Activated T-cell treated with anti-CD3 and anti-CD28 coated beads, Interleukin-2, amount 50 U/mL, for 72 hours (primary cell): ENCODE data around the gene FEV. TPM values are rescaled to one million over a fixed set of nuclear protein-coding genes. Genes with fewer than 3 reads are reported as not detected.

ENCODE experiments used
- ATAC-seq, 2 donors: fragments of 150-1000 bp; cut with Tn5 transposase; replicated peaks in 1 of 2; 2 replicates each; pipeline ENCODE4 v1.10.0; 2021; ENCODE audit warnings: moderate library complexity in 2 of 2, mild to moderate bottlenecking in 1 of 2
- DNase-seq, 2 donors: peaks; one replicate each; pipeline ENCODE4 v3.0.0; 2021 to 2022; ENCODE audit warnings: mixed read lengths in 1 of 2
- H3K27ac Mint-ChIP-seq: one replicate; pipeline ENCODE4 v1.8.0; 2022; ENCODE audit warnings: mild to moderate bottlenecking, moderate library complexity, mixed read lengths
- H3K27me3 Mint-ChIP-seq: one replicate; pipeline ENCODE4 v1.8.0; 2022; ENCODE audit warnings: low read depth, mixed read lengths
- H3K36me3 Mint-ChIP-seq, 2 donors: one replicate each; pipeline ENCODE4 v1.8.0; 2022; ENCODE audit warnings: mixed read lengths in 2 of 2, mild to moderate bottlenecking in 1 of 2; ENCODE audit not compliant: insufficient read depth in 2 of 2
- H3K4me1 Mint-ChIP-seq: one replicate; pipeline ENCODE4 v1.8.0; 2022; ENCODE audit warnings: low read depth, mixed read lengths
- H3K4me3 Mint-ChIP-seq, 2 donors: one replicate each; pipeline ENCODE4 v1.8.0; 2022; ENCODE audit warnings: mild to moderate bottlenecking in 2 of 2, mixed read lengths in 2 of 2, moderate library complexity in 2 of 2
- H3K9me3 Mint-ChIP-seq, 2 donors: one replicate each; pipeline ENCODE4 v1.8.0; 2022; ENCODE audit warnings: mixed read lengths in 2 of 2
- total RNA-seq, 2 donors: library from RNA; stranded (reverse); gene quantifications; one replicate each; pipeline ENCODE4 v1.2.3, GENCODE V29; 2022

Gene FEV
- total RNA-seq, 2 donors from 2014 or later: not detected

DNA sequence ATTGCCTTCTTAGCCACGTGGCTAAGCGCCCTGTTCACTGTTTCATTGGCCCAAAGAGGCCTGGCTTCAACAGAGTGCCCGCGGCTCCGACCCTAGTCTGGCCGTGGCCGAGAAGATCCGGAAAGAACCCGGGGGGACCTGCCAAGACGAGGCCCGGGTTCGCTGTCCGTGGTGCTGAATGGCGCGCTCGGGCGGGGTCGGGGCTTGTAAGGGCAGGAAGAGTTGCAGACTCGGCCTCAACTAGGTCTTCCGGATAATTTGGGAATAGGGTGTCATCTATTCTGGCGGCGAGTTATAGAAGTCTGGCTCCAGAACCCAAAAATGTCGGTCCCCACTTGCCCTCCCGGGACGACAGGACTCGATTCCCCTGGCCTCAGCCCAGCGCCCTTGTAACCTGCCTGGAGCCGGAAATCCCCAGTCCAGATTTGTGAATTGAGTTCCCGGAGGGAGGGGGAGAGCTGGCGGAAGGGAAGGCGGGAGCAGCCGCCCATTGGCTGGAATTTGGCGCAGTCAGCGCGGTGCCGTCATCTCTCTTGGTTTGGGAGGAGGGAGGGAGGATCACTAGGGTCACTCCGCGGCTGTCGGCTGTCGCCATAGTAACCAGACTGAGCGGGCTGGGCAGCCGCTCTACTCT lies 22.0 kb downstream of the FEV start:
- H3K27ac Mint-ChIP-seq: no peak overlapping the region
- no peak for ATAC-seq
- H3K4me1 Mint-ChIP-seq: peaks cover 18% of the 10 kb centered on the region
- peaks cover 0 to 4% of the 10 kb centered on the region in 2 donors for H3K36me3 Mint-ChIP-seq
- peaks cover 66% of the 10 kb centered on the region for H3K27me3 Mint-ChIP-seq
- H3K4me3 Mint-ChIP-seq: no peak overlapping the region
- peak; percentile 70 to 72 for DNase-seq
- no peaks in the 10 kb centered on the region for H3K9me3 Mint-ChIP-seq

GRCh38 chr2:218961651-218962570 lies 23.1 kb downstream of the FEV start:
- peaks cover 71% of the 10 kb centered on the region for H3K27me3 Mint-ChIP-seq
- H3K4me1 Mint-ChIP-seq: peaks cover 18% of the 10 kb centered on the region
- H3K9me3 Mint-ChIP-seq: no peaks in the 10 kb centered on the region
- H3K27ac Mint-ChIP-seq: no peak overlapping the region
- peaks cover 0 to 4% of the 10 kb centered on the region in 2 donors for H3K36me3 Mint-ChIP-seq
- DNase-seq (peak in 1 of 2 donors; percentile 19), ATAC-seq (no peak)
- H3K4me3 Mint-ChIP-seq: no peak overlapping the region

DNA sequence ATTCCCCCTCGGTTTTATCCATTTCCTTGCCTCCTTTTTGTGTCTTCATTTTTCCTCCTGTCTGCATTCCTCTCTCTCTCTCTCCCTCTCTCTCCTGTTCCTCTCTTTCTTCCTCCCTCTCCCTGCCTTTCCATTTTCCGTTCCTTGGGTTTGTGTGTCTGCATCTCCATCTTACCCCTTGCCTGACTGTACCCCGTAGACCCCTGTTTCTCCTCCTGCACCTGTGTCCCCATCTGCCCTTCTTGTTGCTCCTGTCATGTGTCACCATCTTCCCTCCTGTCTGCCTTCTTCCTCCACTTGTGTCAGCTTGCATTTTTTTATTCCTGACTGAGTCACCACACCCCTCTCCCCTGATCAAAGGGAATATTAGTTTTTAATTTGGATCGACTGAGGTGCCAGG lies 23.8 kb downstream of the FEV start:
- ATAC-seq: no peak
- H3K9me3 Mint-ChIP-seq: no peaks in the 10 kb centered on the region
- peaks cover 77% of the 10 kb centered on the region for H3K27me3 Mint-ChIP-seq
- DNase-seq: no peak
- H3K4me3 Mint-ChIP-seq: peak overlapping the region; percentile 15 to 67
- H3K4me1 Mint-ChIP-seq: peaks cover 18% of the 10 kb centered on the region
- H3K36me3 Mint-ChIP-seq: peaks cover 0 to 4% of the 10 kb centered on the region in 2 donors
- no peak overlapping the region for H3K27ac Mint-ChIP-seq

- Mint-ChIP-seq H3K27ac (no peak overlapping the region), H3K9me3 (no peaks in the 10 kb centered on the region), H3K27me3 (peaks cover 84% of the 10 kb centered on the region), H3K4me3 (peak overlapping the region; percentile 61 to 69), H3K4me1 (peaks cover 18% of the 10 kb centered on the region), H3K36me3 (peaks cover 0 to 4% of the 10 kb centered on the region in 2 donors)
- ATAC-seq: no peak
- DNase-seq: peak in 1 of 2 donors; percentile 9
These were observed 24.4 kb downstream of the FEV start for GRCh38 chr2:218960309-218961165.

DNA sequence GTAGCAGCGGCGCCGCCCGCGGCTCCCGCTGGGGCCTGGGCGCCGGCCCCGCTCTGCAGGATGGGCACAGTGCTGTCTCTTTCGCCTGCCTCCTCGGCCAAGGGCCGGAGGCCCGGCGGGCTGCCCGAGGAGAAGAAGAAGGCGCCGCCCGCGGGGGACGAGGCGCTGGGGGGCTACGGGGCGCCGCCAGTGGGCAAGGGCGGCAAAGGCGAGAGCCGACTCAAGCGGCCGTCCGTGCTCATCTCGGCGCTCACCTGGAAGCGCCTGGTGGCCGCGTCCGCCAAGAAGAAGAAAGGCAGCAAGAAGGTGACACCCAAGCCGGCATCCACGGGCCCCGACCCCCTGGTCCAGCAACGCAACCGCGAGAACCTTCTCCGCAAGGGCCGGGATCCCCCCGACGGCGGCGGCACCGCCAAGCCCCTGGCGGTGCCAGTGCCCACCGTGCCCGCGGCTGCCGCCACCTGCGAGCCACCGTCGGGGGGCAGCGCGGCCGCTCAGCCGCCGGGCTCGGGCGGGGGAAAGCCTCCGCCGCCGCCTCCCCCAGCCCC lies 25.1 kb downstream of the FEV start:
- DNase-seq (no peak), ATAC-seq (peak; percentile 10 to 18)
- Mint-ChIP-seq H3K4me1 (peaks cover 18% of the 10 kb centered on the region), H3K4me3 (peak overlapping the region; percentile 32 to 75), H3K27ac (no peak overlapping the region), H3K27me3 (peaks cover 85% of the 10 kb centered on the region), H3K36me3 (peaks cover 0 to 4% of the 10 kb centered on the region in 2 donors), H3K9me3 (no peaks in the 10 kb centered on the region)

DNA sequence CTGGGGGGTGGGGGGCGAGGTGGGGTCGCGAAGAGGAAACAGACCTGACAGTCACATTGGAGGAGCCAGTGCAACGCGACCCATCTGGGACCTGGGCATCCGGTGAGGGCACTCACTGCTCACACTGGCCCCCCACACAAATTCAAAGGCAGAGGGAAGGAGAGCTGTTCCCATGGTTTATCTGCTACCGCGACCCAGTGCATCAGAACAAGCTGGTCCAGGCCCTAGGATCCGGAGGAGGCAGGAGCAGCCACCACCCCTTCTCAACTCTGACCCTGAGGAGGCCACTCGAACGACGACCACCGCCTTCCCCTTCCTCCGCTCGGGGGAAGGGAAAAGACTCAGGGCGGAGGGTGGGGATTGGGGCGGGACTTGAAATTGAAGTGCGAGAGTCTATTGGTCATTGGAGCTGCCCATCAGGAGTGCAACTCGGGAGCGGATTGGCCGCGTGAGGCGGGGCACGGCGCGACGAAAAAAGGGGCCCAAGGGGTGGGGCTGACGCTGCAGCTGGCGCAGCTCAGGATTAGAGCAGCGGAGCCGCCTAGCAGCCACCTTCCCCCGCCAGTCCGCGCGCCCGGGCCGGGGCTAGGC lies 25.7 kb downstream of the FEV start, which contains the start of gene CDK5R2:
Gene CDK5R2 (plus strand): TSS at position 526 of the 591 bp plus-strand sequence. CDS start 155 bp downstream, outside the sequence.
- Mint-ChIP-seq H3K27ac (no peak within 1 kb of the TSS), H3K4me3 (peak within 1 kb of the TSS; percentile 70 to 75), H3K27me3 (peaks cover 84% of the 10 kb centered on the region), H3K4me1 (peaks cover 18% of the 10 kb centered on the region), H3K36me3 (peaks cover 0 to 4% of the 10 kb centered on the region in 2 donors), H3K9me3 (no peaks in the 10 kb centered on the region)
- ATAC-seq (peak; percentile 96 to 98), DNase-seq (peak; percentile 84 to 88)

- ATAC-seq (no peak), DNase-seq (no peak)
- H3K27ac Mint-ChIP-seq: no peak overlapping the region
- peaks cover 75% of the 10 kb centered on the region for H3K27me3 Mint-ChIP-seq
- peaks cover 0 to 4% of the 10 kb centered on the region in 2 donors for H3K36me3 Mint-ChIP-seq
- H3K4me3 Mint-ChIP-seq: no peak overlapping the region
- peaks cover 18% of the 10 kb centered on the region for H3K4me1 Mint-ChIP-seq
- no peaks in the 10 kb centered on the region for H3K9me3 Mint-ChIP-seq
These were observed 26.7 kb downstream of the FEV start for GRCh38 chr2:218958276-218958675.

DNA sequence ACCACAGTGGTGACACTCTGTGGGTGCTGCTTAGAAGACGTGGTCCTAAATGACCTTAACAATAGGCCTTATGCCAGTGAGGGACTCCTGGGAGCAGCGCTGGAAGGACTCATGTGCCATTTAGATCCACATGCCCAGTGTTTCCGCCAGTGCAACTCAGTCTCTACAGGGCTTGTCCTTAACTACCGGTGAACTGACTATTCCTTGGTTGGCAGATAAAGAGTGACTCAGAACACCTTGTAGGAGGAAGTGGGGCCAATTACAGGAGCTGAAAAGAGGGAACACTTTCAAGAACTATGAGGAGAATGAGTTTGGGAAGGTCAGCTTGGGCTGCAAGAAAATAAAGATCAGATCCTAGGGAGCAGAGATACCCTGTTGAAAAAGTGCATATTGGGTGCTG lies 27.3 kb downstream of the FEV start:
- H3K27ac Mint-ChIP-seq: no peak overlapping the region
- no peak overlapping the region for H3K4me3 Mint-ChIP-seq
- peaks cover 68% of the 10 kb centered on the region for H3K27me3 Mint-ChIP-seq
- peaks cover 17% of the 10 kb centered on the region for H3K4me1 Mint-ChIP-seq
- DNase-seq (no peak), ATAC-seq (no peak)
- H3K36me3 Mint-ChIP-seq: peaks cover 0 to 4% of the 10 kb centered on the region in 2 donors
- no peaks in the 10 kb centered on the region for H3K9me3 Mint-ChIP-seq

DNA sequence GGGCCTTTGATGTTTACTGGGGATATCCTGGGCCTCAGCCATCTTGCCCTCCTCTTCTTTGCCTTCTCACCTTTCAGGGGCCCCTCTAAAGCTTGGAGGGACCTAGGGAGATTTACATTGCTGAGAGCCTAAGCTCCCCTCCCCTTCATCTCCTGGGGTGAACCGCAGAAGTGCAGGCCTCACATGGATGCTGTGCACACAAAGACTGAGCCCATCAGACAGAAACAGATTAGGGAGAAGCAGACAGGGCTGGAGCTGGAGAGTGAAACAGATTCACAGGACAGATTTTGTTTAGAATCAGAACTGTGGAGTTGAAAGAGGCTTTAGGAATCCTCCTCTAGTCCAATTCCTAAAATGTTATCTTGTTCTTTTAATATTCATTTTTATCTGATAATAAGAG lies 28.9 kb downstream of the FEV start:
- DNase-seq: no peak
- Mint-ChIP-seq H3K27me3 (peaks cover 54% of the 10 kb centered on the region), H3K27ac (no peak overlapping the region), H3K4me3 (no peak overlapping the region), H3K4me1 (peaks cover 7% of the 10 kb centered on the region), H3K36me3 (peaks cover 0 to under 1% of the 10 kb centered on the region in 2 donors), H3K9me3 (no peaks in the 10 kb centered on the region)
- ATAC-seq: no peak

GRCh38 chr2:218954541-218955300 lies 30.3 kb downstream of the FEV start:
- no peaks in the 10 kb centered on the region for H3K36me3 Mint-ChIP-seq
- no peak overlapping the region for H3K27ac Mint-ChIP-seq
- H3K27me3 Mint-ChIP-seq: peaks cover 51% of the 10 kb centered on the region

DNA sequence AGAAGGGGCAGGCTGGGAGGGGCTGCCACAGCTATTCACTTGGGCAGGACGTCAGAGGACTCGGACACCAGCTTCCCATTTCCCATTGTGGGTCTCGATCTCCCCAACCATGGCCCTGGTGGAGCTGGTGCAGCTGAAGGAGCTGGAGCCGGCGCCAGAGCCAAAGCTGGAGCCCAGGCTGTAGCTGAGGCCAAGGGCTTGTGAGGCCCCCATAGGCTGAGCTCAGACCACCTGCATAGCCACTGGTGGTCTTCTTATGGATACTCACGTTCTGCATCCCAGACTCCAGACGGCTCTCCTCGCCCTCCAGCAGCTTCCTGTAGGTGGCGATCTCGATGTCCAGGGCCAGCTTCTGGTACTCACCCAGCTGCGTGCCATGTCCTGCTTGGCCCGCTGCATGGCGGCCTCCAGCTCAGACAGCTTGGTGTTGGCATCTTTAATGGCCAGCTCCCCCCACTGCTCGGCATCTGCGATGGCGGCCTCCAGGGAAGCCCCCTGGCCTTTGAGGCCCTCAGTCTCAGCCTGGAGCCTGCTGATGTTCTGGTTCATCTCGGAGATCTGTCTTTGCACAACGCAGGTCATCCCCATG lies 31.5 kb downstream of the FEV start:
- Mint-ChIP-seq H3K4me1 (no peaks in the 10 kb centered on the region), H3K36me3 (no peaks in the 10 kb centered on the region), H3K9me3 (no peaks in the 10 kb centered on the region), H3K27me3 (peaks cover 41% of the 10 kb centered on the region), H3K4me3 (no peak overlapping the region), H3K27ac (no peak overlapping the region)
- DNase-seq (no peak), ATAC-seq (no peak)

More at GRCh38 chr2:218954541-218955300, 30.3 kb downstream of the FEV start:
- Mint-ChIP-seq H3K4me3 (no peak overlapping the region), H3K9me3 (no peaks in the 10 kb centered on the region), H3K4me1 (peaks cover 4% of the 10 kb centered on the region)
- DNase-seq (no peak), ATAC-seq (no peak)
